ENCODE results near the gene TAF1B.

DNA sequence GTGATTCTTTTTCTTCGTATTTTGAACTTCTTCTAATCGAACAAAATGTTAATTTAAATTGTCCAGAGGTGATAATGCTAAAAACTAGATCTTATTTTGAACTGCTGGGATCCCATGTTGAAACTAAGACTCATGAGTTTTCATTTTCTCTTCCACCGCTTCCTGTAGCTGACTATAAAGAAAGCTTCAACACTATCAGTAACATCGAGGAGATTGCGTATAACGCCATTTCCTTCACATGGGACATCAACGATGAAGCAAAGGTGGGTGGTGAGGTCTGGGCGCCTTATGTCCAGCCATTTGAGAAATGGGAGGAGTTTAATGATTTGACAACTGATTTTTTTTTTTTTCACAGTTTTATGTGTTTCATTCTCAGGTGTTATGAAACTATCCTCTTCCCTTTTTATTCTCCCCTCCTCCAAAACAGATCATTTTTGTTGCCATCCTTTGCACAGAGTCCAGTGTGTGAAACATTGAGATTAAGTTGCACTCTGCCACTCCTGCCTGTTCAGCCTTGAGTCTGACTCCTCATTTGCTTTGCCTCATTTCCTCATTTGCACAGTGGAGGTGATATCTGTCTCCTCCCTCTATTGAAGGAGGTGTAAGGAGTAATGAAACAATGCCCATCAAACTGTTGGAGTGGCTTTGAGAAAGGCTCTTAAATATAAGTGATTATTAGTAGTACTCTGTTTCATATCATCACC lies 122.0 kb downstream of the TAF1B start:
- TF ChIP-seq, protein P1, sequence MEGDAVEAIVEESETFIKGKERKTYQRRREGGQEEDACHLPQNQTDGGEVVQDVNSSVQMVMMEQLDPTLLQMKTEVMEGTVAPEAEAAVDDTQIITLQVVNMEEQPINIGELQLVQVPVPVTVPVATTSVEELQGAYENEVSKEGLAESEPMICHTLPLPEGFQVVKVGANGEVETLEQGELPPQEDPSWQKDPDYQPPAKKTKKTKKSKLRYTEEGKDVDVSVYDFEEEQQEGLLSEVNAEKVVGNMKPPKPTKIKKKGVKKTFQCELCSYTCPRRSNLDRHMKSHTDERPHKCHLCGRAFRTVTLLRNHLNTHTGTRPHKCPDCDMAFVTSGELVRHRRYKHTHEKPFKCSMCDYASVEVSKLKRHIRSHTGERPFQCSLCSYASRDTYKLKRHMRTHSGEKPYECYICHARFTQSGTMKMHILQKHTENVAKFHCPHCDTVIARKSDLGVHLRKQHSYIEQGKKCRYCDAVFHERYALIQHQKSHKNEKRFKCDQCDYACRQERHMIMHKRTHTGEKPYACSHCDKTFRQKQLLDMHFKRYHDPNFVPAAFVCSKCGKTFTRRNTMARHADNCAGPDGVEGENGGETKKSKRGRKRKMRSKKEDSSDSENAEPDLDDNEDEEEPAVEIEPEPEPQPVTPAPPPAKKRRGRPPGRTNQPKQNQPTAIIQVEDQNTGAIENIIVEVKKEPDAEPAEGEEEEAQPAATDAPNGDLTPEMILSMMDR (IDR thresholded peaks at IDR 0.05; ENCODE audit: insufficient read depth, low read length, poor library complexity, severe bottlenecking), result no peak
- no peak for TF ChIP-seq EZH2phosphoT487 (conservative IDR thresholded peaks at IDR 0.05; ENCODE audit: low read length)

Data from SU-DHL-6 (cell line).